SK-N-SH (cell line): Measurements from ENCODE around the gene TNNC1. TPM values are rescaled to one million over a fixed set of nuclear protein-coding genes. Genes with fewer than 3 reads are reported as not detected.

Experiments
- CTCF ChIA-PET: fragments of 300-600, 350-600 bp; formaldehyde crosslinking; extraction: SDS; loops from one replicate; lab custom pipeline; 2021; lab: Yijun Ruan, JAX
- POLR2A ChIA-PET: fragments of 350-600 bp; sonication (Branson Sonifier 250); formaldehyde crosslinking; extraction: SDS; loops from one replicate; lab custom pipeline; 2020; ENCODE audit warnings: antibody characterized with exemption, inconsistent platforms; lab: Yijun Ruan, JAX
- DNase-seq: peaks from one replicate; pipeline ENCODE4 v3.0.0; 2012
- H2AFZ ChIP-seq: fragments of 200-600 bp; sonication (generic); 2 replicates; pipeline ENCODE4 v1.8.1; 2016; ENCODE audit warnings: antibody characterized with exemption, mild to moderate bottlenecking, low read depth
- H3F3A ChIP-seq: fragments of 200-600 bp; sonication (generic); replicated peaks from 2 replicates; pipeline ENCODE3; 2016; ENCODE audit warnings: antibody characterized with exemption, mild to moderate bottlenecking; ENCODE audit not compliant: insufficient read depth
- H3K27ac ChIP-seq, 2 experiments: fragments of 200-500 bp in 1 of 2; fragments of 200-600 bp in 1 of 2; sonication (Bioruptor generic) in 1 of 2; sonication (generic), shearing (Covaris generic) in 1 of 2; 2 replicates each; pipeline versions ENCODE4 v1.5.1 to v1.6.1; 2014 to 2016; ENCODE audit warnings: low read depth in 2 of 2, inconsistent platforms in 1 of 2, low read length in 1 of 2, mild to moderate bottlenecking in 1 of 2, mixed read lengths in 1 of 2
- H3K27me3 ChIP-seq: fragments of 200-600 bp; sonication (generic), shearing (Covaris generic); 2 replicates; pipeline ENCODE4 v1.6.1; 2016; ENCODE audit warnings: mixed run types; ENCODE audit not compliant: insufficient read depth
- H3K36me3 ChIP-seq, 2 experiments: fragments of 200-500 bp in 1 of 2; fragments of 200-600 bp in 1 of 2; sonication (Bioruptor generic) in 1 of 2; sonication (generic) in 1 of 2; replicated peaks in 1 of 2; 2 replicates each; pipeline versions ENCODE3 to v1.5.1; 2014 to 2016; ENCODE audit warnings: low read length in 1 of 2, mild to moderate bottlenecking in 1 of 2; ENCODE audit not compliant: insufficient read depth in 2 of 2, control insufficient read depth in 1 of 2
- H3K4me1 ChIP-seq, 2 experiments: fragments of 200-500 bp in 1 of 2; fragments of 200-600 bp in 1 of 2; sonication (Bioruptor generic) in 1 of 2; sonication (generic), shearing (Covaris generic) in 1 of 2; 2 replicates each; pipeline versions ENCODE4 v1.5.1 to v1.6.1; 2014 to 2016; ENCODE audit warnings: low read depth in 1 of 2, low read length in 1 of 2, mixed run types in 1 of 2; ENCODE audit not compliant: insufficient read depth in 2 of 2, control insufficient read depth in 1 of 2
- H3K4me2 ChIP-seq: fragments of 200-600 bp; sonication (generic), shearing (Covaris generic); 2 replicates; pipeline ENCODE4 v1.6.1; 2017; ENCODE audit warnings: mixed run types
- H3K4me3 ChIP-seq, 2 experiments: fragments of 200-500 bp in 1 of 2; fragments of 200-600 bp in 1 of 2; sonication (Bioruptor generic) in 1 of 2; sonication (generic), shearing (Covaris generic) in 1 of 2; 2 replicates each; pipeline versions ENCODE4 v1.5.1 to v1.8.1; 2014 to 2016; ENCODE audit warnings: low read depth in 2 of 2, inconsistent platforms in 1 of 2, low read length in 1 of 2, mild to moderate bottlenecking in 1 of 2, mixed read lengths in 1 of 2, moderate library complexity in 1 of 2
- H3K79me2 ChIP-seq: fragments of 200-600 bp; sonication (generic); 2 replicates; pipeline ENCODE4 v1.8.1; 2017; ENCODE audit warnings: mild to moderate bottlenecking; ENCODE audit not compliant: insufficient read depth
- H3K9ac ChIP-seq: fragments of 200-600 bp; sonication (generic); 2 replicates; pipeline ENCODE4 v1.6.1; 2017; ENCODE audit warnings: mixed run types
- H3K9me2 ChIP-seq: fragments of 200-600 bp; sonication (generic); 2 replicates; pipeline ENCODE4 v1.6.1; 2017; ENCODE audit warnings: mixed run types
- H3K9me3 ChIP-seq: fragments of 200-600 bp; sonication (generic); 2 replicates; pipeline ENCODE4 v1.6.1; 2017; ENCODE audit warnings: mixed run types, mild to moderate bottlenecking, moderate library complexity
- H4K20me1 ChIP-seq: fragments of 200-600 bp; sonication (generic); 2 replicates; pipeline ENCODE4 v1.6.1; 2017; ENCODE audit warnings: mild to moderate bottlenecking, mixed run types; ENCODE audit not compliant: insufficient read depth
- ELF1 ChIP-seq: IDR thresholded peaks from 2 replicates; pipeline ENCODE4 v1.4.0; 2012
- EP300 ChIP-seq, 2 experiments: IDR thresholded peaks; 2 replicates each; pipeline versions ENCODE4 v1.4.0 to v1.6.1; 2012; ENCODE audit warnings: borderline replicate concordance in 1 of 2, low read depth in 1 of 2, low read length in 1 of 2
- FOXJ3 ChIP-seq: sonication (generic); formaldehyde crosslinking; IDR thresholded peaks from 2 replicates; pipeline ENCODE4 v1.5.1; 2020; ENCODE audit warnings: mild to moderate bottlenecking, missing genetic modification reagents
- GABPA ChIP-seq: IDR thresholded peaks from 2 replicates; pipeline ENCODE4 v1.4.0; 2012; ENCODE audit warnings: low read depth, mild to moderate bottlenecking
- GATA2 ChIP-seq: sonication (generic); formaldehyde crosslinking; IDR thresholded peaks from 2 replicates; pipeline ENCODE4 v1.5.0; 2020; ENCODE audit warnings: mild to moderate bottlenecking, missing genetic modification reagents
- IRF3 ChIP-seq: fragments of 150-350 bp; IDR thresholded peaks from 2 replicates; pipeline ENCODE4 v1.6.1; 2016; ENCODE audit warnings: mild to moderate bottlenecking, low read depth, low read length
- JUND ChIP-seq: IDR thresholded peaks from 2 replicates; pipeline ENCODE4 v1.4.0; 2012
- NFIC ChIP-seq: IDR thresholded peaks from 2 replicates; pipeline ENCODE4 v1.4.0; 2012; ENCODE audit warnings: borderline replicate concordance
- NRF1 ChIP-seq: IDR thresholded peaks from 2 replicates; pipeline ENCODE4 v1.6.1; 2012; ENCODE audit warnings: low read depth, mild to moderate bottlenecking, low read length
- PBX3 ChIP-seq: IDR thresholded peaks from 2 replicates; pipeline ENCODE4; 2012
- RAD21 ChIP-seq: IDR thresholded peaks from 2 replicates; pipeline ENCODE4 v1.6.1; 2012; ENCODE audit warnings: mild to moderate bottlenecking, low read length
- REST ChIP-seq: IDR thresholded peaks from 2 replicates; pipeline ENCODE4 v1.6.1; 2012; ENCODE audit warnings: mild to moderate bottlenecking, low read depth, low read length, moderate library complexity
- RXRA ChIP-seq: IDR thresholded peaks from 2 replicates; pipeline ENCODE4 v1.4.0; 2012; ENCODE audit warnings: low read depth, mild to moderate bottlenecking, borderline replicate concordance
- SIN3A ChIP-seq: IDR thresholded peaks from 2 replicates; pipeline ENCODE4 v1.6.1; 2012; ENCODE audit warnings: low read depth, mild to moderate bottlenecking, low read length, moderate library complexity, borderline replicate concordance
- USF1 ChIP-seq: IDR thresholded peaks from 2 replicates; pipeline ENCODE4 v1.4.0; 2012; ENCODE audit warnings: low read depth, borderline replicate concordance
- USF2 ChIP-seq: fragments of 150-350 bp; IDR thresholded peaks from 2 replicates; pipeline ENCODE4 v1.6.1; 2017; ENCODE audit warnings: antibody characterized with exemption, low read length, low read depth, borderline replicate concordance
- YY1 ChIP-seq: IDR thresholded peaks from 2 replicates; pipeline ENCODE4 v1.4.0; 2012; ENCODE audit warnings: low read depth, mild to moderate bottlenecking
- WGBS: methylation state at CpG from one replicate; pipeline ENCODE4 v1.1.6; 2017; ENCODE audit warnings: low lambda C conversion rate; 5-methylcytosine and 5-hydroxymethylcytosine counted together
- polyA plus RNA-seq, 3 experiments: library from polyadenylated mRNA; depleted of rRNA; stranded (reverse); fragments of >200 nt; gene quantifications; 2 replicates each; pipeline ENCODE4 v1.2.3, GENCODE V29; 2012

Gene TNNC1
- polyA plus RNA-seq, 1 of the 3 experiments (the other 2 are of a cell fraction): 2.6 TPM

- H4K20me1 ChIP-seq: no peaks in the 10 kb centered on the region
- no peaks in the 10 kb centered on the region for H3F3A ChIP-seq
- H3K36me3 ChIP-seq: no peaks in the 10 kb centered on the region
- no peak overlapping the region for H2AFZ ChIP-seq
- H3K9me2 ChIP-seq: no peaks in the 10 kb centered on the region
- H3K79me2 ChIP-seq: no peaks in the 10 kb centered on the region
- H3K4me2 ChIP-seq: no peak overlapping the region
- H3K9ac ChIP-seq: no peak overlapping the region
- no peak for DNase-seq
- TF ChIP-seq EP300 (IDR thresholded peaks at IDR 0.05; ENCODE audit: borderline replicate concordance in 1 of 2, low read depth in 1 of 2, low read length in 1 of 2) (no peak), GABPA (no peak), NRF1 (no peak), GATA2 (CRISPR knock-in tag) (no peak), NFIC (no peak), RAD21 (no peak), SIN3A (no peak), USF1 (no peak), JUND (no peak), YY1 (no peak), USF2 (no peak), FOXJ3 (CRISPR knock-in tag) (no peak), REST (no peak), ELF1 (no peak), PBX3 (no peak), IRF3 (no peak), RXRA (no peak)
- TF ChIP-seq, all 33 proteins: peak for 0
- CTCF ChIA-PET: interaction anchor here (3.5 to 28.4 kb wide), 2 partner anchors 17 to 18 kb away, joined by 16 to 578 read pairs; partner anchors contain the start of genes NISCH, SEMA3G and TNNC1
- no peaks in the 10 kb centered on the region for H3K9me3 ChIP-seq
- no peak overlapping the region for H3K27ac ChIP-seq
- H3K27me3 ChIP-seq: no peaks in the 10 kb centered on the region
- H3K4me3 ChIP-seq: no peak overlapping the region
- WGBS: 86% methylated on average over 9 of the region's 9 CpGs
- POLR2A ChIA-PET: no interaction called here
- H3K4me1 ChIP-seq: peaks cover 0 to 7% of the 10 kb centered on the region in 2 experiments; a peak in 1 of 4 replicates
These were observed 23.4 kb downstream of the TNNC1 start for GRCh38 chr3:52430416-52430810.
